Left lung (tissue), 10 donors: Measurements from ENCODE around the gene ACTR3C. TPM values are rescaled to one million over a fixed set of nuclear protein-coding genes. Genes with fewer than 3 reads are reported as not detected.
"Not testable (repeated sequence)": the region's sequence is repeated elsewhere in the genome, so short reads cannot be mapped to it uniquely, and the experiment has no call there.

Source experiments
- ATAC-seq: fragments of 200-7000 bp; cut with Tn5 transposase; one replicate; pipeline ENCODE4 v1.9.1; 2020; ENCODE audit warnings: moderate library complexity
- DNase-seq, 4 donors: peaks; one replicate each; pipeline ENCODE4 v3.0.0-alpha.2; 2013 to 2020
- H3K27ac ChIP-seq, 2 donors: fragments of 200-600 bp; sonication (generic) in 1 of 2; one replicate each; pipeline versions ENCODE4 v1.5.0 to v1.8.0; 2020 to 2021
- H3K27me3 ChIP-seq, 2 donors: fragments of 200-600 bp; sonication (generic) in 1 of 2; one replicate each; pipeline versions ENCODE4 v1.5.0 to v1.8.0; 2020 to 2021
- H3K36me3 ChIP-seq, 2 donors: fragments of 200-600 bp; sonication (generic) in 1 of 2; one replicate each; pipeline versions ENCODE4 v1.5.0 to v1.8.0; 2020 to 2021
- H3K4me1 ChIP-seq, 2 donors: fragments of 200-600 bp; one replicate each; pipeline ENCODE4 v1.8.0; 2021
- H3K4me3 ChIP-seq, 2 donors: fragments of 200-600 bp; sonication (generic) in 1 of 2; one replicate each; pipeline versions ENCODE4 v1.5.0 to v1.8.0; 2020 to 2021; ENCODE audit warnings: mild to moderate bottlenecking in 1 of 2
- H3K9me3 ChIP-seq, 2 donors: fragments of 200-600 bp; sonication (generic) in 1 of 2; one replicate each; pipeline versions ENCODE4 v1.5.0 to v1.8.0; 2020 to 2021
- CTCF ChIP-seq, 2 donors: fragments of 200-600 bp; sonication (generic) in 1 of 2; IDR thresholded peaks; one replicate each; pipeline versions ENCODE4 v1.5.0 to v1.8.0; 2021; ENCODE audit warnings: antibody characterized with exemption in 2 of 2
- intact Hi-C, 2 donors: fragments of 100-400 bp; cut with DNase I; formaldehyde crosslinking; loops; one replicate each; pipeline versions ENCODE4 v1.11.2 to v1.14.2; 2022
- polyA plus RNA-seq, 6 donors: library from polyadenylated mRNA; unstranded; fragments of 120-200 nt; gene quantifications; one replicate each; pipeline ENCODE4 v1.2.1, GENCODE V29; 2013; ENCODE audit not compliant: insufficient read length in 6 of 6
- total RNA-seq, 2 donors: library from RNA; stranded (reverse); fragmentation: NEBNext Ultra II Directional; extraction: Animal tissue kit (Norgen Biotek cat#: 25700); gene quantifications; one replicate each; pipeline ENCODE4 v1.2.1, GENCODE V29; 2021
- donor health status: DM: no; HTN: yes; CAD: no.
- donor health status: DM: no; HTN: no; CAD: no.

The ACTR3C gene
- total and polyA plus RNA-seq, 8 donors = 3.4 to 25.1 (median 6.1) TPM

- ATAC-seq, H3K27me3 ChIP-seq, DNase-seq, H3K4me1 ChIP-seq, H3K9me3 ChIP-seq, H3K27ac ChIP-seq, H3K4me3 ChIP-seq, intact Hi-C loops, H3K36me3 ChIP-seq: not testable (repeated sequence)
These were observed 25.4 kb downstream of the ACTR3C start for GRCh38 chr7:150297978-150298377.

- intact Hi-C loops, ATAC-seq, H3K9me3 ChIP-seq, H3K4me1 ChIP-seq, H3K36me3 ChIP-seq, H3K27me3 ChIP-seq, H3K27ac ChIP-seq, H3K4me3 ChIP-seq, DNase-seq: not testable (repeated sequence)
These were observed 26.5 kb downstream of the ACTR3C start for GRCh38 chr7:150296802-150297201.

GRCh38 chr7:150295614-150296013 lies 27.7 kb downstream of the ACTR3C start:
- H3K36me3 ChIP-seq, H3K4me1 ChIP-seq, H3K4me3 ChIP-seq, H3K27ac ChIP-seq, intact Hi-C loops, H3K9me3 ChIP-seq, DNase-seq, H3K27me3 ChIP-seq: not testable (repeated sequence)
- peak; percentile 94 for ATAC-seq

- ATAC-seq = peak; percentile 91
- H3K4me1 ChIP-seq, H3K27ac ChIP-seq, H3K27me3 ChIP-seq, H3K36me3 ChIP-seq, intact Hi-C loops, H3K9me3 ChIP-seq, H3K4me3 ChIP-seq: not testable (repeated sequence)
- peak in 1 of 4 donors; percentile 40 for DNase-seq
These were observed 28.3 kb downstream of the ACTR3C start for GRCh38 chr7:150295027-150295426.

GRCh38 chr7:150290317-150290716 lies 33.0 kb downstream of the ACTR3C start:
- H3K4me1 ChIP-seq, H3K9me3 ChIP-seq, intact Hi-C loops, H3K36me3 ChIP-seq, H3K27ac ChIP-seq, H3K27me3 ChIP-seq, ATAC-seq, DNase-seq, H3K4me3 ChIP-seq: not testable (repeated sequence)

GRCh38 chr7:150288816-150289215 lies 34.5 kb downstream of the ACTR3C start:
- H3K27ac ChIP-seq, DNase-seq, ATAC-seq, H3K9me3 ChIP-seq, H3K4me1 ChIP-seq, H3K4me3 ChIP-seq, H3K36me3 ChIP-seq, H3K27me3 ChIP-seq, intact Hi-C loops: not testable (repeated sequence)

- DNase-seq, ATAC-seq, H3K36me3 ChIP-seq, H3K4me1 ChIP-seq, H3K27ac ChIP-seq, H3K4me3 ChIP-seq, H3K27me3 ChIP-seq, intact Hi-C loops, H3K9me3 ChIP-seq: not testable (repeated sequence)
These were observed 35.5 kb downstream of the ACTR3C start for GRCh38 chr7:150287815-150288214.

- H3K36me3 ChIP-seq, intact Hi-C loops, H3K27me3 ChIP-seq, H3K4me3 ChIP-seq, H3K9me3 ChIP-seq, H3K4me1 ChIP-seq, H3K27ac ChIP-seq: not testable (repeated sequence)
- DNase-seq (peak in 1 of 4 donors; percentile 13), ATAC-seq (peak; percentile 95)
- TF ChIP-seq CTCF (IDR thresholded peaks at IDR 0.05) = peak; percentile 46 to 63
These were observed 37.2 kb downstream of the ACTR3C start for GRCh38 chr7:150285849-150286754.

- H3K9me3 ChIP-seq, H3K4me3 ChIP-seq, H3K27me3 ChIP-seq, ATAC-seq, intact Hi-C loops, H3K36me3 ChIP-seq, H3K4me1 ChIP-seq, DNase-seq, H3K27ac ChIP-seq: not testable (repeated sequence)
These were observed 39.7 kb downstream of the ACTR3C start for GRCh38 chr7:150283608-150284007.

- H3K4me3 ChIP-seq, H3K36me3 ChIP-seq, ATAC-seq, intact Hi-C loops, DNase-seq, H3K9me3 ChIP-seq, H3K4me1 ChIP-seq, H3K27ac ChIP-seq, H3K27me3 ChIP-seq: not testable (repeated sequence)
These were observed 40.2 kb downstream of the ACTR3C start for GRCh38 chr7:150283111-150283510.

GRCh38 chr7:150281681-150282403 lies 41.5 kb downstream of the ACTR3C start:
- DNase-seq, H3K4me3 ChIP-seq, H3K9me3 ChIP-seq, H3K36me3 ChIP-seq, ATAC-seq, H3K27me3 ChIP-seq, H3K4me1 ChIP-seq, intact Hi-C loops, H3K27ac ChIP-seq: not testable (repeated sequence)

- DNase-seq = peak in 1 of 4 donors; percentile 69
- H3K36me3 ChIP-seq, ATAC-seq, H3K4me1 ChIP-seq, H3K4me3 ChIP-seq, H3K27me3 ChIP-seq, H3K27ac ChIP-seq, intact Hi-C loops, H3K9me3 ChIP-seq: not testable (repeated sequence)
These were observed 45.0 kb downstream of the ACTR3C start for GRCh38 chr7:150278383-150278782.
